Measurements from ENCODE around the gene ATP6V0A1. TPM values are rescaled to one million over a fixed set of nuclear protein-coding genes. Genes with fewer than 3 reads are reported as not detected.

The ATP6V0A1 gene
- total and polyA plus RNA-seq, 2 experiments from 2014 or later: 23.9 to 42.3 TPM

- TF ChIP-seq CTCF (conservative IDR thresholded peaks at IDR 0.05; ENCODE audit: low read depth in 2 of 2) (no peak), ZNF114 (CRISPR knock-in tag; IDR thresholded peaks at IDR 0.05) (no peak), EZH2phosphoT487 (IDR thresholded peaks at IDR 0.05; ENCODE audit: unreplicated experiment) (no peak), ZNF331 (CRISPR knock-in tag; IDR thresholded peaks at IDR 0.05; ENCODE audit: low read depth) (no peak)
Measured at GRCh38 chr17:42563543-42563942, 104.9 kb downstream of the ATP6V0A1 start (continued).

GRCh38 chr17:42563950-42564349 is 105.3 kb downstream of the ATP6V0A1 start:
- peaks cover 19% of the 10 kb centered on the region for H3K4me1 ChIP-seq (ENCODE audit: insufficient read depth)
- peaks cover 27% of the 10 kb centered on the region for H3K79me2 ChIP-seq (replicated peaks; ENCODE audit: insufficient read depth)
- Mint-ChIP-seq H3K36me3 (ENCODE audit: low read depth) (peaks cover 38% of the 10 kb centered on the region), H3K4me3 (peak overlapping the region; percentile 96), H3K27me3 (ENCODE audit: insufficient read depth, low read depth, poor library complexity) (peaks cover 16% of the 10 kb centered on the region), H3K4me1 (peaks cover 24% of the 10 kb centered on the region), H3K27ac (no peak overlapping the region), H3K9me3 (no peaks in the 10 kb centered on the region)
- no peaks in the 10 kb centered on the region for H3K27me3 ChIP-seq (ENCODE audit: insufficient read depth)
- TF ChIP-seq EZH2 (IDR thresholded peaks at IDR 0.05; ENCODE audit: low read depth, unreplicated experiment) (no peak), JUNB (IDR thresholded peaks at IDR 0.05; ENCODE audit: unreplicated experiment) (no peak), ZNF462 (CRISPR knock-in tag; IDR thresholded peaks at IDR 0.05) (no peak), CREB1 (CRISPR knock-in tag; IDR thresholded peaks at IDR 0.05; ENCODE audit: low read depth) (no peak), REST (IDR thresholded peaks at IDR 0.05; ENCODE audit: unreplicated experiment) (no peak), NANOG (IDR thresholded peaks at IDR 0.05; ENCODE audit: borderline replicate concordance) (no peak), ZNF331 (CRISPR knock-in tag; IDR thresholded peaks at IDR 0.05; ENCODE audit: low read depth) (no peak), POLR2AphosphoS5 (IDR thresholded peaks at IDR 0.05; ENCODE audit: low read depth) (no peak)
- ATAC-seq: no peak
- H2AFZ ChIP-seq: no peak overlapping the region
- peaks cover 4% of the 10 kb centered on the region; the same call in 1 of the 2 replicates for H3K36me3 ChIP-seq (ENCODE audit: insufficient read depth)
- no peaks in the 10 kb centered on the region for H4K20me1 ChIP-seq (replicated peaks; ENCODE audit: insufficient read depth)
- no peaks in the 10 kb centered on the region for H3K9me2 ChIP-seq (ENCODE audit: insufficient read depth)
- peaks cover 28% of the 10 kb centered on the region for H3F3A ChIP-seq (replicated peaks; ENCODE audit: low read depth)
- no peak overlapping the region for H3K4me3 ChIP-seq
- H3K4me2 ChIP-seq: no peak overlapping the region
- DNase-seq (ENCODE audit: low spot score): no peak
- H3K27ac ChIP-seq (ENCODE audit: low read depth): no peak overlapping the region

All from GM23338 (cell line).